NCI-H2196 treated with DMSO at 0.1 percent for 48 hours (cell line): ENCODE results near the gene CCDC122.
"Not testable (repeated sequence)": the region's sequence is repeated elsewhere in the genome, so short reads cannot be mapped to it uniquely, and the experiment has no call there.

Experiments
- DNase-seq: peaks from one replicate; lab custom pipeline; 2025; ENCODE audit not compliant: unreplicated experiment; lab: John Stamatoyannopoulos, UW

The CCDC122 gene

DNA sequence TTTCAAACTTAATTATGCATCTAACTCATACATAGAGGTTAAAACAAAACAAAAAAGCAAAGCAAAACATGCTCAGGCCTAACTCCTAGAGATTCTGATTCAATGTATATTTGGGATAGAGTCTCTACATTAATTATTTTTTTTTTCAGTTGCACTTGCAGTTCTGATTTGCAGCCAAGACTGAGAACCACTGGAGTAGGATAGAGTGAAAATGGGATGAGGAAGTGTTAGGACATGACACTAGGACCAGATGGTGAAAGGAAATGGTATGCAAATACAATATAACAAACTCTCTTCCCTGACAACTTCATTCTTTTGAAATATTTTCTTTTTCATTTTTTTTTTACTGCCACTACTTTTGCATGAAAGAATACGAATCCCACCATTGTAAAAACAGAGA, 1.8 kb downstream of the CCDC122 start:
- no peak for DNase-seq

DNA sequence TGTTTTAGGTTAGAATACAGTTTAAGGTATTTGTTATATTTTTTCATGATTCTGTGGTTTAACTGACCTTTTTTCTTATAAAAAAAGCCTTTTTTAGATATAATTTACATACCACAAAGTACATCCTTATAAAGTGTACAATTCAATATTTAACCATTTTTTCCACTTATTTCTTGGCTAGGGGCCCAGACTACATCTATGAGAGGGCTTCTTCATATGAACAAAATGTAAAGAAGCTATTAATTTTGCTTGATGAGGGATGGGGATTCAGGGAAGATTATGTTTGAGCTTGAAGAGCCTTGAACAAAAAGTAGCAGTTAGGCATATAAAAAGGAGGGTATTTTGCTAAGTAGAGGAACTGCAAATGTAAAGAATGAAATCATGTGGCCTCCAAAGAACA, 2.2 kb downstream of the CCDC122 start:
- DNase-seq: no peak

DNA sequence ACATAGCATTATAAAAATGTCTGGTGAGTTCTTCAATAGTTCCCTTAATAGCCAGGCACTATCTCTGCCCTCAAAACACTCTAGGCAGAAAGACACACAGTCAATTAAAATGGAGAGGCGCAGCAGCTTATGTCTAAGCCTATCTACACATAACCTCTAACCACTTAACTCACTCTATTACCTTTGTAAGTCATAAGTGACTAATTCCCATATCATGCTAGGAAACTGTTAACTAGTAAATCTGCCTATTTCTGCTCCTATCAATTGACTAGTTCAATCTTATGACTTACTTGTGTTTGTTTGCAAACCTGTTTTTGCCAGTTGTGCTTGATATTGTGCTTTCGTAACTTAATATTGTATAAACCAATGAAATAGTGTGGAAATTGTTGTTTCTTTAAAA, 3.2 kb downstream of the CCDC122 start:
- DNase-seq: no peak

DNA sequence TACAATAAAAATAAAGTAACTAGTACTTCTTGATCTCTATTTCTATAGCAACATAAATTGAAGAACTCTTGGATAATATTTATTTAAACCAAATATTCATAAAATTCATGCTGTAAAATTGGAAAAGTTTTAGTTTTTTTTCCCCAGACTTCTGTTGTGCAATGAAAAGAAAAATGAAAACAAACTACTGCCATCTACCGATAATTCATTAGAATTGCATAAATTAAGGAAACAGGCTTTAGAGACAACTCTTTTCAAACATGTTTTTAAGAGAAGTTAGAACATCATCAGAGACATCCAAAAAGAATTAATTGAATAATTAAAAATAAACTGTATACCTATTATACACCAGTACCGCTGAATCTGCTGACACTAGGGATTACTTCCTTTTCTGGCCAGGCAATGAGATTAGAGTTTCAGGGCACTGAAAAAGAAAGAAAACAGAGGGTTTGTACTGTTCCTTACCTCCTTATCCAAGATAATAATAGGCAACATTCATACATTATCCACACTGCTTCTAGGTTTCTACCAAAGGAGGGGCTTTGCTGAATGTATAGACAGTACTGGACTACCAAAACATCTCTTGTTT, 4.9 kb downstream of the CCDC122 start:
- no peak for DNase-seq

DNA sequence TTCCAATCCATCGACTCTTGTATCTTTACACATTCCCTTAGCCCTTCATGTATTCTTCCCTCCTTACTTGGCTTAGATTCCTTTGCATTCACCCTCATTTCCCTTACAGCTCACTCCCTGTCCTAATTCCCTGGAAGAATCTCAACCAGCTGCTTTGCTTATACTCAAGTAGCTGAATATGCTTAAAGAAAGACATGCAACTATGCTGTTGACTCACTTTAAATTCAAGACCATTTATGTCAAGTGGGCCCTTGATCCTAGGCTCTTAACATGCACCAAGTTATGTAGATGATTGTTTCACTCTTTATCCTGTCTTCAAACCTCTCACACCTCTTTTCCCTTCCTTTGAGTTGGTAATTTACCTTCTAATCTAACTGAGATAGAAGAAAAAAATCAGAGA, 7.4 kb downstream of the CCDC122 start:
- no peak for DNase-seq

DNA sequence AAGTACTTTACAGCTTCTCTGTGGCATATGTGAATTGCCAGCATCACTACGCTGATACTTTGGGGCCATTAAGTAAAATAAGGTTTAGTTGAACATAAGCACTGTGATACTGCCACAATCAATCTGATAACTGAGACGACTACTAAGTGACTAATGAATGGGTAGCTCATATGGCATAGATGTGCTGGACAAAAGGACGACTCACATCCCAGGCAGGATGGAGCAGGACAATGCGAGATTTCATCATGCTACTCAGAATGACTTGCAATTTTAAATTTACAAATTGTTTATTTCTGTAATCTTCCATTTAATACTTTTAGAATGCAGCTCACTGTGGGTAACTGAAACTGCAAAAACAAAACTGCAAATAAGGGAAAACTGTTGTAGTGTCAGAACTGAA, 13.6 kb downstream of the CCDC122 start:
- no peak for DNase-seq

DNA sequence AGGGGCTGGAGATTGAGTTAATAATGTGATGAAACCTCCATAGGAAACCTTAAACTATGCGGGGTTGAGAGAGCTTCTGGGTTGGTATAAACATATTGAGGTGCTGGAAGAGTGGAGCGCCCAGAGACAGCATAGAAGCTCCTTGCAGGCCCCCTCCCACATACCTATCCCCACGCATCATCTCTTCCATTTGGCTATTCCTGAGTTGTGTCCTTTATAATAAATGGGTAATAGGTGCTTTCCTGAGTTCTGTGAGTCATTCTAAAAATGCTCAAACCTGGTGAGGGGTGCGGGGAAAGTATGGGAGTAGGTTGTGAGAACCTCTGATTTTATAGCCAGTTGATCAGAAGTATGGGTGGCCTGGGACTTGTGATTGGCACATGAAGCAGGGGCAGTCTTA, 14.6 kb downstream of the CCDC122 start:
- no peak for DNase-seq

DNA sequence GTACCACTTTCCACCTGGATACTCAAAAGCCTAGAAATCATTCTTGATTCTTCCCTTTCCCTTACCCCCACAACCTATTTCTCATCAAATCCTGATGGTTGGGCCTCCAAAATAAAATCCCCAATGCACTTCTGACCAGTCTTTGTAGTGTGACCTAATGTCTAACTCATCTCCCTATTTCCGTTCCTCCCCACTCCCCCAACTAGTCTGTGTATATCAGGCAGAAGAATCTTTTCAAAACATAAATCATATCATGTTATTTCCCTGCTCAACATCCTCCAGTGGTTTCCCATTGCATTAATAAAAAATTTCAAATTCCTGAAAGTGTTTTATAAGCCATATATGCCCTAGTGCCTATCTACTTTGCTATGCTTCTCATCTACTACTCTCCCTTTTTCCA, 17.7 kb downstream of the CCDC122 start:
- DNase-seq: no peak

DNA sequence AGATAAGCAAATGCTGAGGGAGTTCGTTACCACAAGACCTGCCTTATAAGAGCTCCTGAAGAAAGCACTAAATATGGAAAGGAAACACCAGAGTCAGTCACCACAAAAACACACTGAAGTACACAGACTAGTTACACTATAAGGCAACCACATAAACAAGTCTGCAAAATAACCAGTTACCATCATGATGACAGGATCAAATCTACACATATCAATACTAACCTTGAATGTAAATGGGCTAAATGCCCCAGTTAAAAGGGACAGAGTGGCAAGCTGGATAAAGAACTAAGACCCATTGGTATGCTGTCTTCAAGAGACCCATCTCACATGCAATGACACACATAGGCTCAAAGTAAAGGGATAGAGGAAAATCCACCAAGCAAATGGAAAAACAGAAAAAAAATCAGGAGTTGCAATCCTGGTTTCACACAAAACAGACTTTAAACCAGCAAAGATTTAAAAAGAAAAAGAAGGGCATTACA, 26.6 kb downstream of the CCDC122 start:
- DNase-seq: no peak

DNA sequence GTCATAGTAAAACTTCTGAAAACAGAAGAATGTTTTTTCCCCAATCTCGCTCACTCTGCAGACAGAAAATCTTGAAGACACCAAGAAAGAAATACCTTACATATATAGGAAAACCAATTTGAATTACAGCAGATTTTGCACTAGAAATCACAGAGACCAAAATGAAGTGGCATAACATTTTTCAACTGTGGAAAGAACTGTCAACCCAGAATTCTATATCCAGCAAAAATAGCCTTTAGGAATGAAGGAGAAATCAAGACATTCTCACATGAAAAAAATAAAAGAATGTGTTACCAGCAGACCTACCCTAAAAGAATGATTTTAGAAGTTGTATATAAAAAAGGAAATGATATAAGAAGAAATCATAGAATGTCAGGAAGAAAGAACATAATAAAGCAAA, 28.7 kb downstream of the CCDC122 start:
- DNase-seq: no peak

DNA sequence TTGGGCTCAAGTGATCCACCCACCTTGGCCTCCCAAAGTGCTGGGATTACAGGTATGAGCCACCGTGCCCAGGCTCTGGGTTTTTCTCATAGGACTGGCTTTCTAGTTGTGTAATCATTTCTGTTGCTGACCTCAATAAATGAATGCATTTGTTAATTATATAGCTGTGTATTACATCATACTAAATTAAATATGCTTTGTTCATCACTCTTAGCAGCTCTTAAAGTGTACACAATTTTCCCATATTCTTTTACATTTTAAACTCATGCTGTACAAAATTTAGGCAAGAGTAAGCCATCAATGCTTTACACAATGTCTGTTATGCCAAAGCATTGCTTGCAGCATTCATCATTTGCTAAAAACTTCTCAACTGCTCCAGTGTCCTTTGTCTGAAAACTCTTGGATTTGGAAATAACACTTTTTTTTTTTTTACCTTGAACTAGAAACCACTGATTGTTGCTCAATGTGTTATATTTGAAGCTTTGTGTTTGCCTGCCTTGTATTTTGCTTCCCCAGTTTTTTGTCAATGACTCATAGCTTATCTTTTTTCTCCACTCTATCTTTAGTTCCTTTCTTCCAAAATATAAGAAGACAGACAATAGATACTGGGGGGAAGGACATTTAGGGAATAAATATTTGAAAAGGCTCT, 31.4 kb downstream of the CCDC122 start:
- no peak for DNase-seq

DNA sequence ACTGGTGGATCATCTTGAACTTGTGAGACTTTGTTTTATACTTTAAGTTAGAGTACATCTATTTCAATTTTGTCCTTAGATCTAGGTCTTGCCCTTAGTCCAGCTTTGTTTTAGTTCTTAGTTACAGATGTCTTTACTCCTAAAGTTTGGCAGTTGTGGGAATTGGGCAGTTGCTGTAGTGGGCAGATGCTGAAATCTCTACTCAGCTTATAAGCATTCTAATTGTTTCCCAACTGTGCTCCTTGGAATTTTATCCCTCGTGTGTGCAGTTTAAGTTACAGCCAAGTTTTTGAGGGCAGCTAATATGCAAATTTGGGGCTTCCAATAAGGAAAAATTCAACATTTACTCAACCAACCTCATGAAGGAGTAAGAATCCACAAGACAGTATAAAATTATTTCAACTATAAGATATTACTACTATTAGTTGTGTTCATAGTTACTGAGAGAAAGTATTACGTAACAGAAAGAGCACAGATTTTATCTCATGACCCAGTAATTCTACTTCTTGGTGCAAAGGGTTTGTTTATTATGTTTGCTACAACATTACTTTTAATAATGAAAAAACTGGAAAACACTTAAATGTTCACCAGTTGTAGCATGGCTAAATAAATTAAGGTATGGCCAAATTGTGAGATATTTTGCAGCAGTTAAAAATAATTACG, 32.9 kb downstream of the CCDC122 start:
- DNase-seq: no peak

DNA sequence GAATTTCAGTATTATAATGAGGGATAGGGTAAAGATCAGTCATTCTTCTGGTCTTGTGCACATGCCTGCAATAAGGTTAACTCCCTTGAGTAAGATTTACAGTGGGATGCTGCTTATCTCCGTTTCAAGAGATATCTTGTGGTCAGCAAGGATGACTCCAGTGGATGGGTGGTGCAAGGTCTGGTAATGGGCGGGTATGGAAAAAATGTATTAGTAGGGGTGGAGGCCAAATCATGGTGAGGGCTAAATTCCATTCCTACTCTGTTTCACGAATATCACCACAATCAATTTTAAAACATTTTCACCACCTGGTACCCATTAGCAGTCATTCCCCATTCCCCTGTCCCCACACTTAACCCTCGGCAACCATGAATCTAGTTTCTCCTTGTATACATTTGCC, 40.6 kb downstream of the CCDC122 start:
- DNase-seq: no peak

DNA sequence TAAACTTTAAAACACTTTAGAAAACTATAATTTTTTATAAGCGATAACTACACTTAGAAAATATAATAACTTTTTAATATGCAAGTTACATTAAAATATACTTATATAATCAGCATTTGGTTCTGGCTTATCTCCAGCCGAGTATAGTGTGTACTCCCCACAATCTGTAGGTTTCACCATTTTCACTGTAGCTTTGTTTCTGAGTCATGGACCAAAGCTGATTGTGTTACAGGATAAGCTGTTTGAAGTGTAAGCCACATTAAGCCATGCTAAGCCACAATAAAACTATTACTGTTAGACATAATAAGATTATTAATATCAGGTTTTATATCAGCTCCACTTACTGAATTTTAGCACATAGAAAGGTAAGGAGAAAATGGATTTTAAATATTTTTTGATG, 43.8 kb downstream of the CCDC122 start:
- no peak for DNase-seq

DNA sequence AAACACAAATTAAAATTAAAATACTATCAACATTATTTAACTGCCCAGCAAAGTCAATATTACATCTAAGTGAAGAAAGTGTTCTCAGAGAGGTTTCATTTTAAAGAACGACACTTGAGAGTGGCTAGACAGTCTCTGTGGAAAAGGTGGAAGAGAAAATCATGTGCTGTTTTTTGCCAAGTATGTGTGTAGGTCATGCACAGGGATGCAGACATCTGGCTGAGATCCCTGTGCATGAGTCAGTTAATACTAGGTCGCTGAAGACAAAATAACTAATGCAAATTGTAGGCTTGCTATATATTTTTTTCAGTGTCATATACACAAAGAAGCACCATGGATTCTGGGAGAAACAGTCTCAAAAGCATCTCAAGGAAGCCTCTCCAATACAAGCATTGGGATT, 48.5 kb downstream of the CCDC122 start:
- DNase-seq: no peak

DNA sequence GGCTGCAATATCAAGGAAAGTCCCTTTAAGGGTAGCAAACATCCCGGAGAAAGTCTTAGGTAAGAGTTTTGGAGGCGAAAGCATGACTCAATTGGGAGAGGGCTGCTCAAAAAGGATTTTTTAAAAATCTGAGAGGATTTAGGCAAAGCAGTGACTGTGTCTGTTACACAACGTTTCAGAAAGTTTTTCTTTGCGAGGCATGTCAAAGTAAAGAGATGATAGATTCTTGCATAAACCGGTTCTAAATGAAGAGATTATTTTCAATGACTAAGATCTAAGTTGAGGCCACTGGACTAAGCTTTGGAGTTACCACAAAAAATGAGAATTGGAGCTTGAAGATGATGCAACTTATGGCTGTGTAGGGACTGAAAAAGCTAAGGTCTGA, 49.1 kb downstream of the CCDC122 start:
- DNase-seq: no peak

DNA sequence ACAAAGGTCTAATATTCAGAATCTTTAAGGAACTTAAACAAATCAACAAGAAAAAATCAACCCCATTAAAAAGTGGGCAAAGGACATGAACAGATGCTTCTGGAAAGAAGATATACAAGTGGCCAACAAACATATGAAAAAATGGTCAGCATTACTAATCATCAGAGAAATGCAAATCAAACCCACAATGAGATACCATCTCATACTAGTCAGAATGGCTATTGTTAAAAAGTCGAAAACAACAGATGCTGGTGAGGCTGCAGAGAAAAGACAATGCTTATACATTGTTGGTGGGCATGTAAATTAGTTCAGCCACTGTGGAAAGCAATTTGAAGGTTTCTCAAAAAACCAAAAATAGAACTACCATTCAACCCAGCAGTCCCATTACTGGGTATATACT, 54.9 kb downstream of the CCDC122 start:
- not testable (repeated sequence) for DNase-seq

DNA sequence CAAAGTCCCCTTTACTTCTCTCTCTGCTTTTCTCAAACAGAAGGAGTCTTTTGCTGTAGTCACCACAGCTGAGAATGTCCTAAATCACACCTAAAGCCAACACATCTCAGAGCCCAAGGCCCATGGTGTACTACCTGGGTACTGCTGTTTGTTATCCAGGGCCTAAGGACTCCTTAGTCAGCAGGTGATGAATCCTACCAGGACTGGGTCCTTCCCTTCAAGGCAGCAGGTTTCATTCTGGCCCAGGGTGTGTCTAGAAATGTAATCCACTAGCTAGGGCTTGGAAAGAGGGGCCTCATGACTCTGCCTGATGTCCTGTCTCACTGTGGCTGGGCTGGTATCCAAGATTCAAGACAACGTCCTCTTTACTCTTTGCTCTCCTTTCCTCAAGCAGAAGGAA, 56.6 kb downstream of the CCDC122 start:
- no peak for DNase-seq

DNA sequence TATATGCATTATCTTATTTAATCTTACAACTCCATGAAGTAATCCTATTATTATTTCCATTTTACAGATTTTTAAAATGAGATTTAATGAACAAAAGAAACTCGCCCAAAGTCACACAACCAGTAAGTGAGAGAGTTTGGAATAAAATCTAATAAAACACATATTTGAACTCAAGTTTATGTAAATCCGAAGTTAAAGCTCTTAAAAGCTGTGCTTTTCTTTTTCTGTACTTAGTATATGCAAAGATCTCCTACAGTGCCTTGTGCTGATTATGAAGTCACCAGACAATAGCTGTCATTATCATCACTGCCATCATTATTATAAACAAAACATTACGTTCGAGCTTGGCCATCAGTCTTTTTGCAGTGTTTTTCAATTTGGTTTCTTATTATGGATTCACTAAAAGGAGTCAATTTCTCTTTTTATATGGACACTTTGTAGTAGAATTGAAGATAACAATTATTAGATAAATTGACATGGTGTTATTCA, 63.1 kb downstream of the CCDC122 start:
- DNase-seq: no peak

DNA sequence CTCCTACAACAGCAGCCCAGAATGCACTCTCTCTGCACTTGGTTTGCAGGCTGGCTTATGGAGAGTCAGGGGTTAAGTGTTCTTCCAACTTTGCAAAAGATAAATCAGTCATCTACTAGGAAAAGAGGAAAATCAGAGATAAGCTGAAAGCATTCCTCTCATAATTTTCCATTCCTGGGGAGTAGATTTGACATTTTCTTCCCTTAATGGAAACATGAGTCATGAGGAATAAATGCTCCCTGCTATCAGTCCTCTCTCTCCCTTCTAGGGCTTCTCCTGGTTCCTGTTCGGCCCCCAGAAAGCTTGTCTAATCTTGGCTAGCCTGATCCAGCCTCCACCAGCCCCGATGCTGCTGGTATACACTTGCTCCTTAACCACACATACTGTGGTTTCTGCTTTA, 64.3 kb downstream of the CCDC122 start:
- no peak for DNase-seq

DNA sequence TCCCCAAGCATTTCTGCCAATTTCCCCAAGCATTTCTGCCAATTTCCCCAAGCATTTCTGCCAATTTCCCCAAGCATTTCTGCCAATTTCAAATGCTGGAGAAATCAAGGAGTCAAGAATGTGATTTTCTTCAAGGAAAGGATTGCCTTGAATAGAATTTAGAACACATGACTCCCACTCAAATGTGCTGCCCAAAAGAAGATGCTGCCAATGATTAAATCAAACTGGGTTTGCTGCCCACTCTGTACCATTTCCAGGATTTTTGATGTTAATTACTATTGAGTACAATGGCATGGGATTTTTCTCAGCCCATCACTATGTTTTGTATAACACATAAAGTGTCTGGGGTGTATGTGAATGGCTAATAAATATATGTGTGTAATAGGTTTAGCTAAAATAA, 70.9 kb downstream of the CCDC122 start:
- no peak for DNase-seq

DNA sequence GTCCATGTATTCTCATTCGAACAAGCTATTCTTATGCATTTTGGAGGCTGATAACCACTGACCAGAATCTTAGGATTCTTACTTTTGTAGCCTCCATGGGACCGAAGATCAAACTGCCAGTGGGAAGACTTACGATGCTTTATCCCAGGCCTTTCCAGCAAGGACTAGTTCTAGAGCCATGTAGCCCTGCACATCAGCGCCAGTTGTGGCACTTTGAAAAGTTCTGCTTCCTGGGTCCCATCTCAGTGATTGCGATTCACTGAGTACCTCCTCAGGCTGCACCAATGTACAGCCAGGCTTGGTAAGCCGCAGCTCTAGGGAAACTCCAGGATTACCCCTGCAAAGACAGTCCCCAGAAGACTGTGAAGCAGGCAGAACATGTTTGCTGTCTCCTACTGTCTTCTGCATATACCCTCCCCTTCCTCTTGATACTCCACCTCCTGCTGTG, 73.8 kb downstream of the CCDC122 start:
- DNase-seq: no peak
